Bronchial epithelial cell (primary cell): ENCODE measurements around the gene SOX11. TPM values are rescaled to one million over a fixed set of nuclear protein-coding genes. Genes with fewer than 3 reads are reported as not detected.

Source experiments
- DNase-seq: peaks from one replicate; pipeline ENCODE4 v3.0.0-alpha.2; 2010; ENCODE audit warnings: low read depth
- FAIRE-seq: peaks from 2 replicates; lab custom pipeline; 2011; peaks lifted over from hg19 to GRCh38; lab: Jason Lieb, UNC
- H3K27me3 ChIP-seq: 2 replicates; pipeline ENCODE4 v1.5.1; 2011; ENCODE audit warnings: low read length; ENCODE audit not compliant: control insufficient read depth, insufficient read depth
- H3K36me3 ChIP-seq: 2 replicates; pipeline ENCODE4 v1.5.1; 2011; ENCODE audit warnings: low read length; ENCODE audit not compliant: control insufficient read depth, insufficient read depth
- H3K4me3 ChIP-seq: 2 replicates; pipeline ENCODE4 v1.5.1; 2011; ENCODE audit warnings: mild to moderate bottlenecking, low read depth, low read length, control low read depth
- total RNA-seq: library from RNA; depleted of rRNA; stranded (reverse); fragments of >200 nt; gene quantifications from 2 replicates; pipeline ENCODE4 v1.2.1, GENCODE V29; 2014
- TF ChIP-seq, protein P1 (sequence below): IDR thresholded peaks from 2 replicates; pipeline ENCODE4 v1.5.1; 2011; ENCODE audit warnings: mild to moderate bottlenecking, moderate library complexity, low read length, control low read depth, inconsistent platforms; ENCODE audit not compliant: insufficient read depth, severe bottlenecking

Gene SOX11
- total RNA-seq, 1 donor from 2014 or later: not detected

DNA sequence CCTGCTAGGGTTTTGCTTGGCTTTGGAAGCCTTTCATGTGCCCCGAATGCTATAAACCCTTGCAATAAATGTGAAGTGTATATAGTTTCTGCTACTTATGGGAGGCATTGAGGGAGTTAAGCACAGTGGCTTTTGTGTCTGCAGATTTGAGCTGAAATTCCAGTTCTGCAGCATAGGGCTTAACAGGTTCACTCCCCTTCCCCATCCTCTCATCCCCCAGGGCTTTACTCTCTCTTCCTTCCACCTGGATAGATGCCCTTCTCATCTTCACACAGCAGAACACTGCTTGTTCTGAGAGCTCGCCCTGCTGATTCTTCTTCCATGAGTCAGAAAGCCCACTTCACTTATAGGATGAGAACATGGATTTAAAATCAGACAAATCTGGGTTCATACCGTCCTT, 37.2 kb downstream of the SOX11 start:
- FAIRE-seq: no peak
- H3K36me3 ChIP-seq: no peaks in the 10 kb centered on the region

DNA sequence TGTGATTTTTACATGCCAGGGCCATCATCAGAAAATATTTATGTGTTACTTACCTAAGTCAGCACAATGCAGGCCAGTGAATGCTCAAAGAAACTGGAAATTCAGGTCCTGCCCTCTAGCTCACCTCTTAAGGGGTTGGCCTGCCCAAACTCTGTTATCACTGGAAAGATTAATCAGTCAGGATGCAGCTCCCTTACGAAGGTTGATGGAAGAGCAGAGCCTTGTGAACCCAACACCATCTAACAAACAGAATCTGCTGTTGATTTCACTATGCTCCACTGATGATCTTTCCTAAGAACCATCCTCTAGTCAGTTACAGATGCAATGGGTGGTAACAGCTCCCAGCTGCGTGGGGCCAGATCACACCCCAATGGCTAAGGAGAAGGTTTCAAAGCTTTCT, 38.2 kb downstream of the SOX11 start:
- DNase-seq (no peak), FAIRE-seq (no peak)
- Histone ChIP-seq H3K27me3 (no peaks in the 10 kb centered on the region), H3K36me3 (no peaks in the 10 kb centered on the region), H3K4me3 (no peak overlapping the region)
- TF ChIP-seq, protein P1, sequence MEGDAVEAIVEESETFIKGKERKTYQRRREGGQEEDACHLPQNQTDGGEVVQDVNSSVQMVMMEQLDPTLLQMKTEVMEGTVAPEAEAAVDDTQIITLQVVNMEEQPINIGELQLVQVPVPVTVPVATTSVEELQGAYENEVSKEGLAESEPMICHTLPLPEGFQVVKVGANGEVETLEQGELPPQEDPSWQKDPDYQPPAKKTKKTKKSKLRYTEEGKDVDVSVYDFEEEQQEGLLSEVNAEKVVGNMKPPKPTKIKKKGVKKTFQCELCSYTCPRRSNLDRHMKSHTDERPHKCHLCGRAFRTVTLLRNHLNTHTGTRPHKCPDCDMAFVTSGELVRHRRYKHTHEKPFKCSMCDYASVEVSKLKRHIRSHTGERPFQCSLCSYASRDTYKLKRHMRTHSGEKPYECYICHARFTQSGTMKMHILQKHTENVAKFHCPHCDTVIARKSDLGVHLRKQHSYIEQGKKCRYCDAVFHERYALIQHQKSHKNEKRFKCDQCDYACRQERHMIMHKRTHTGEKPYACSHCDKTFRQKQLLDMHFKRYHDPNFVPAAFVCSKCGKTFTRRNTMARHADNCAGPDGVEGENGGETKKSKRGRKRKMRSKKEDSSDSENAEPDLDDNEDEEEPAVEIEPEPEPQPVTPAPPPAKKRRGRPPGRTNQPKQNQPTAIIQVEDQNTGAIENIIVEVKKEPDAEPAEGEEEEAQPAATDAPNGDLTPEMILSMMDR: no peak

More for the DNA sequence above, 37.2 kb downstream of the SOX11 start:
- H3K4me3 ChIP-seq: no peak overlapping the region
- TF ChIP-seq, protein P1: no peak
- no peaks in the 10 kb centered on the region for H3K27me3 ChIP-seq
- DNase-seq: no peak

DNA sequence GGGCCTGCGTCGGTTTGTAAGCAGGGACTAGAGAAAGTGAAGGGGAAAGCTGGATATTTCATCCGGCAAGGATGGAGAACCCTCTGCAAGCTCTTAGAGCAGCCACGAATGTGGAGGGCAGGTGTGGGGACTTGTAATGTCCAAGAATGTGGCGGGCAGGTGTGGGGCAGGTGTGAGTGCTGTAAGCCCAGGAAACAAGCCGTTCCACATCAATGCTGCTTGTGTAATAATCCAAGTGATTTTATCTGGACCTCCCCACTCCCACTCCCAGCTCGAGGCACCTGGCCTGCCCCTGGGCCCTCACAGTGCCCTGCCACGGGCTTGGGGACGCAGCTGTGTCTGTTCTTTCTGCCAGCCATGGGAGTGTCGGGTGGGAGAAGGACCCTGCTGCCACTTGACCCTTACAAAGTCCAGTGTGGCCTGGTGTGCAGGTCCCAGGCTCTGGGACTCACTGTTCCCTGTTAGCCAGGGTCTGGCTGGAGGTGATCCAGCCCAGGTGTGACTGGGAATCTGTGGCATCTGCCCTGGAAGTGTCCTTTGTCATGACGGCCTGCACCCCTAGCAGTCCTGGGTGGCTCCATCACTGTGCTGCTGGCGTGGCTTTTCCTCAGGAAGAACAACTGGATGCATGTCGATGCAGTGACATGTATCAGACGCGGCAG, 42.8 kb downstream of the SOX11 start:
- DNase-seq (no peak), FAIRE-seq (no peak)
- H3K27me3 ChIP-seq: no peaks in the 10 kb centered on the region
- H3K36me3 ChIP-seq: no peaks in the 10 kb centered on the region
- TF ChIP-seq, protein P1: no peak
- H3K4me3 ChIP-seq: no peak overlapping the region

DNA sequence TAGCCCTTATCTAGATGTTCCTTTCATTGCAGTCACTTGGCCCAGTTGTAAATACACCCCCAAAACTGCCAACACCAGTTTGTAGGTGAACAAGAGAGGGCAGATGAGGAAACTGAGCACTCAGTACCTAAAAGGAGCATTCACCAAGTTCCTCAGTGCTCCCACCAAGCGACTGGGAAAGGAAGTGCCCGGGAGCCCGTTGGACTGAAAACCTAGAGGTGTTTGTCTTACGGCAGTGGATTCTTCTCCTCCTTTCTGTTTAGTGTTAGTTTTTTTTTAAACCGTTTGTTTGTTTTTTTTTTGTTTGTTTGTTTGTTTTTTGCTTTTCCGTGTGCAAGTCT, 43.3 kb downstream of the SOX11 start:
- Histone ChIP-seq H3K4me3 (no peak overlapping the region), H3K36me3 (no peaks in the 10 kb centered on the region), H3K27me3 (no peaks in the 10 kb centered on the region)
- DNase-seq (no peak), FAIRE-seq (no peak)
- TF ChIP-seq, protein P1: no peak

DNA sequence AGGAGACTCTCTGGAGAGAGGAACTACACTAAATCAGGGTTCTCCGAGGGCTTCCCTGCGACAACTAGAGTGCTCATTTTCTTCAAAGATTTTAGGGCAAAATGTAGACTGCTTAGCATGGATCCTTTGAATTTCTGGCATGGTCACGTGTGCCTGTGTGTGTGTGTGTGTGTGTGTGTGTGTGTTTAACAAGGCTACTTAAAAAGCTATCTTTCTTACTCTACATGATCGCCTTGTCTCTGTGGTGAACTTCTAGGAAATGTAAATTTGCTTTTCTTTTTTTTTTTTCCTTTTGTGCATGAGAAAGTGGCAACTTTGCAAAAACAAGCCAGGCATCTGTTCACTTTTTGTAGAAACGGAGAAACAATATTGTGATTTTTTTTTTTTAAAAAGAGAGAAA, 43.9 kb downstream of the SOX11 start:
- no peaks in the 10 kb centered on the region for H3K36me3 ChIP-seq
- FAIRE-seq (no peak), DNase-seq (no peak)
- H3K4me3 ChIP-seq: no peak overlapping the region
- TF ChIP-seq, protein P1: no peak
- no peaks in the 10 kb centered on the region for H3K27me3 ChIP-seq

DNA sequence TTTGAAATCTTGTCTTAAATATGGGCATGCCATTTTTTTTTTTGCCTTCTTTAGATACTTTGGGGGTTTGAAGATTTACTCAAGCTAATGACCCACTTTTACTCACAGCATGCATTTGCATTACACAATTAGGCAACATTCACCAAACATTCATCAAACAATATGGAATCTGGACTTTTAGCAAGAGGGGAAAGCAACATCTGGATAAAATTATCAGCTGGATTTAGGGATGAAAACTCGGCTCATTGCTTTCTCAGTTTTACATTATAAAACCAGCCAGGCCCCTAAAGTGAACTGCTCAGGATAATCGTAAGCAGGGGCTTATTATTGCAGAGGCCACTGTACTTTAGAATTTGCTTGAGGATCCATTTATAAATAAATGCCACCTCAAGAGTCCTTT, 44.7 kb downstream of the SOX11 start:
- DNase-seq (no peak), FAIRE-seq (no peak)
- TF ChIP-seq, protein P1: no peak
- no peak overlapping the region for H3K4me3 ChIP-seq
- no peaks in the 10 kb centered on the region for H3K36me3 ChIP-seq
- H3K27me3 ChIP-seq: no peaks in the 10 kb centered on the region
